Epithelial cell of esophagus (primary cell): ENCODE measurements around the gene STARD6.
"Not testable (repeated sequence)": the region's sequence is repeated elsewhere in the genome, so short reads cannot be mapped to it uniquely, and the experiment has no call there.

Source experiments
- DNase-seq: peaks from one replicate; pipeline ENCODE4 v3.0.0; 2010; ENCODE audit warnings: low read depth
- H3K4me3 ChIP-seq: 2 replicates; pipeline ENCODE4 v1.5.1; 2011; ENCODE audit warnings: mild to moderate bottlenecking, low read length, control low read depth
- CTCF ChIP-seq: IDR thresholded peaks from 2 replicates; pipeline ENCODE4 v1.5.1; 2011; ENCODE audit warnings: low read depth, mild to moderate bottlenecking, low read length, control low read depth, inconsistent platforms; ENCODE audit not compliant: insufficient read depth; ENCODE audit errors: missing control alignments

Gene STARD6

GRCh38 chr18:54316071-54316820, 41.4 kb downstream of the STARD6 start:
- no peak for DNase-seq
- H3K4me3 ChIP-seq, result no peak overlapping the region
- no peak for TF ChIP-seq CTCF

GRCh38 chr18:54309564-54309963, 48.1 kb downstream of the STARD6 start:
- H3K4me3 ChIP-seq, DNase-seq: not testable (repeated sequence)

- DNase-seq, result no peak
- no peak overlapping the region for H3K4me3 ChIP-seq
- no peak for TF ChIP-seq CTCF
Measured at GRCh38 chr18:54303408-54303807, 54.2 kb downstream of the STARD6 start.

GRCh38 chr18:54298991-54299390, 58.7 kb downstream of the STARD6 start:
- not testable (repeated sequence) for H3K4me3 ChIP-seq, DNase-seq

- TF ChIP-seq CTCF, result no peak
- H3K4me3 ChIP-seq, result no peak overlapping the region
- peak; percentile 9 for DNase-seq
Measured at GRCh38 chr18:54296062-54296461, 61.6 kb downstream of the STARD6 start.

- H3K4me3 ChIP-seq, result no peak overlapping the region
- TF ChIP-seq CTCF, result no peak
- no peak for DNase-seq
Measured at GRCh38 chr18:54294274-54294673, 63.4 kb downstream of the STARD6 start.

GRCh38 chr18:54284981-54285785, 72.5 kb downstream of the STARD6 start:
- peak; percentile 82 for DNase-seq
- no peak for TF ChIP-seq CTCF
- H3K4me3 ChIP-seq, result no peak overlapping the region

GRCh38 chr18:54284535-54284934, 73.1 kb downstream of the STARD6 start:
- TF ChIP-seq CTCF, result no peak
- no peak for DNase-seq
- H3K4me3 ChIP-seq, result no peak overlapping the region
